Keratinocyte (primary cell): ENCODE data around the gene FGD1. TPM values are rescaled to one million over a fixed set of nuclear protein-coding genes. Genes with fewer than 3 reads are reported as not detected.

ENCODE experiments used
- DNase-seq: peaks from one replicate; pipeline ENCODE4 v3.0.0-alpha.2; 2011; ENCODE audit warnings: low read depth, missing footprints, low spot score
- FAIRE-seq: peaks from 2 replicates; lab custom pipeline; 2011; peaks lifted over from hg19 to GRCh38; lab: Jason Lieb, UNC
- H2AFZ ChIP-seq: 2 replicates; pipeline ENCODE4 v1.6.0; 2012; ENCODE audit warnings: low read length, control low read depth, inconsistent platforms; ENCODE audit not compliant: control insufficient read depth
- H3K27ac ChIP-seq: 2 replicates; pipeline ENCODE4 v1.5.1; 2011; ENCODE audit warnings: low read length; ENCODE audit not compliant: control insufficient read depth, insufficient read depth
- H3K27me3 ChIP-seq: 3 replicates; pipeline ENCODE4 v1.6.0; 2011; ENCODE audit warnings: low read length; ENCODE audit not compliant: control insufficient read depth, insufficient read depth; ENCODE audit errors: extremely low read depth
- H3K36me3 ChIP-seq, 2 experiments: 2 replicates in 1 of 2; 3 replicates in 1 of 2; pipeline ENCODE4 v1.5.1; 2011; ENCODE audit warnings: low read length in 2 of 2, mild to moderate bottlenecking in 1 of 2; ENCODE audit not compliant: control insufficient read depth in 2 of 2, insufficient read depth in 2 of 2; ENCODE audit errors: extremely low read depth in 1 of 2
- H3K4me1 ChIP-seq: 3 replicates; pipeline ENCODE4 v1.5.1; 2011; ENCODE audit warnings: low read length; ENCODE audit not compliant: control insufficient read depth, insufficient read depth; ENCODE audit errors: extremely low read depth
- H3K4me2 ChIP-seq: 3 replicates; pipeline ENCODE4 v1.6.0; 2011; ENCODE audit warnings: low read depth, low read length; ENCODE audit not compliant: control insufficient read depth, insufficient read depth; ENCODE audit errors: extremely low read depth
- H3K4me3 ChIP-seq, 3 experiments: fragments of 200-600 bp in 1 of 3; sonication (generic) in 1 of 3; 2 replicates in 2 of 3; 3 replicates in 1 of 3; pipeline ENCODE4 v1.5.1; 2011 to 2016; ENCODE audit warnings: low read length in 3 of 3, mild to moderate bottlenecking in 3 of 3, control low read depth in 2 of 3, inconsistent platforms in 1 of 3, low read depth in 1 of 3, mixed read lengths in 1 of 3, mixed run types in 1 of 3, moderate library complexity in 1 of 3; ENCODE audit not compliant: control insufficient read depth in 2 of 3, insufficient read depth in 2 of 3; ENCODE audit errors: extremely low read depth in 1 of 3
- H3K79me2 ChIP-seq: 2 replicates; pipeline ENCODE4 v1.6.0; 2012; ENCODE audit warnings: low read length; ENCODE audit not compliant: control insufficient read depth, insufficient read depth
- H3K9ac ChIP-seq: 3 replicates; pipeline ENCODE4 v1.6.0; 2011; ENCODE audit warnings: low read length; ENCODE audit not compliant: control insufficient read depth, insufficient read depth; ENCODE audit errors: extremely low read depth
- H3K9me1 ChIP-seq: 3 replicates; pipeline ENCODE4 v1.6.0; 2011; ENCODE audit warnings: low read length; ENCODE audit not compliant: control insufficient read depth, insufficient read depth; ENCODE audit errors: extremely low read depth
- H3K9me3 ChIP-seq: 2 replicates; pipeline ENCODE4 v1.5.1; 2012; ENCODE audit warnings: low read depth, low read length; ENCODE audit not compliant: control insufficient read depth
- H4K20me1 ChIP-seq: 3 replicates; pipeline ENCODE4 v1.6.0; 2011; ENCODE audit warnings: low read length; ENCODE audit not compliant: control insufficient read depth, insufficient read depth; ENCODE audit errors: extremely low read depth
- EZH2 ChIP-seq: IDR thresholded peaks from one replicate; pipeline ENCODE4 v1.6.1; 2012; ENCODE audit warnings: inconsistent platforms, mild to moderate bottlenecking, low read length, moderate library complexity
- dilution Hi-C: fragments of 300-500 bp; cut with MboI; formaldehyde crosslinking; loops from one replicate; pipeline ENCODE4 v1.7.0; 2020; ENCODE audit warnings: low sequenced_read_pairs; ENCODE audit not compliant: extremely low pct_ligation_motif_present
- polyA plus RNA-seq, 5 experiments: library from polyadenylated mRNA; depleted of rRNA in 3 of 5; stranded (reverse) in 3 of 5; stranded (forward) in 1 of 5; unstranded in 1 of 5; fragments of >200 nt; gene quantifications; 1 replicate in 1 of 5; 2 replicates in 3 of 5; 3 replicates in 1 of 5; pipeline versions ENCODE4 v1.2.1 to v1.2.3, GENCODE V29; 2011 to 2012; ENCODE audit warnings: missing spikeins in 2 of 5, low read depth in 1 of 5, low replicate concordance in 1 of 5
- TF ChIP-seq, protein P1 (sequence below), 3 experiments: IDR thresholded peaks in 1 of 3; conservative IDR thresholded peaks in 1 of 3; optimal IDR thresholded peaks in 1 of 3; 2 replicates in 2 of 3; 3 replicates in 1 of 3; pipeline versions ENCODE3 to v1.5.1; 2011; ENCODE audit warnings: low read length in 3 of 3, mild to moderate bottlenecking in 3 of 3, moderate library complexity in 2 of 3, control low read depth in 1 of 3, inconsistent platforms in 1 of 3; ENCODE audit not compliant: insufficient read depth in 2 of 3; ENCODE audit errors: extremely low read depth in 1 of 3

The FGD1 gene
- polyA plus RNA-seq, 1 donor (not counting 4 experiments of a cell fraction or from before 2014, with no cell fraction given), result 2.9 TPM

DNA sequence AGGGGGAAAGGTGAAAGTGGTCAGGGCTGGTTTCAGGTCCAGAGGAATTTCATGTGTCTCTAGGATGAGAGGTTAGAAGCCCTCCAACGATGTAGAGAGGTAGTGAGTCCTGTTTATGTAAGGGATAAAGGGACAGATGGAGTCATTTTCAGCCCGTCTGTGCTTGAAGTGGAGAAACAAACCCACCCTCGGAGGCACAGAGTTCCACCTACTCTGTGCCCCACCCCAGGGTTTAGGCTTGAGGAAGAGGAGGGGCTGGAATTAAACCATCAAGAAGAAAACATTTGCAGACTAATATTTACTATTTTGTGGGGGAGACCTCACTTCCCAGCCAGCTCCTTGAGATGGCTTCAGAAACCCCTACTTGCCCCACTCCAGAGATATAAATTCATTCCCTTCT, 33.1 kb upstream of the FGD1 start:
- no peak for FAIRE-seq
- Histone ChIP-seq H3K36me3 (no peaks in the 10 kb centered on the region), H3K4me3 (no peak overlapping the region), H3K27me3 (no peaks in the 10 kb centered on the region), H3K9me1 (no peaks in the 10 kb centered on the region), H2AFZ (peak overlapping the region; percentile 64), H3K79me2 (peaks cover 27% of the 10 kb centered on the region), H3K4me2 (peak overlapping the region; percentile 71), H4K20me1 (no peaks in the 10 kb centered on the region), H3K27ac (no peak overlapping the region), H3K9ac (peak overlapping the region; percentile 76), H3K9me3 (no peaks in the 10 kb centered on the region), H3K4me1 (peaks cover 8% of the 10 kb centered on the region)
- dilution Hi-C loops, result no loop called here
- TF ChIP-seq EZH2, result no peak
- TF ChIP-seq, protein P1, sequence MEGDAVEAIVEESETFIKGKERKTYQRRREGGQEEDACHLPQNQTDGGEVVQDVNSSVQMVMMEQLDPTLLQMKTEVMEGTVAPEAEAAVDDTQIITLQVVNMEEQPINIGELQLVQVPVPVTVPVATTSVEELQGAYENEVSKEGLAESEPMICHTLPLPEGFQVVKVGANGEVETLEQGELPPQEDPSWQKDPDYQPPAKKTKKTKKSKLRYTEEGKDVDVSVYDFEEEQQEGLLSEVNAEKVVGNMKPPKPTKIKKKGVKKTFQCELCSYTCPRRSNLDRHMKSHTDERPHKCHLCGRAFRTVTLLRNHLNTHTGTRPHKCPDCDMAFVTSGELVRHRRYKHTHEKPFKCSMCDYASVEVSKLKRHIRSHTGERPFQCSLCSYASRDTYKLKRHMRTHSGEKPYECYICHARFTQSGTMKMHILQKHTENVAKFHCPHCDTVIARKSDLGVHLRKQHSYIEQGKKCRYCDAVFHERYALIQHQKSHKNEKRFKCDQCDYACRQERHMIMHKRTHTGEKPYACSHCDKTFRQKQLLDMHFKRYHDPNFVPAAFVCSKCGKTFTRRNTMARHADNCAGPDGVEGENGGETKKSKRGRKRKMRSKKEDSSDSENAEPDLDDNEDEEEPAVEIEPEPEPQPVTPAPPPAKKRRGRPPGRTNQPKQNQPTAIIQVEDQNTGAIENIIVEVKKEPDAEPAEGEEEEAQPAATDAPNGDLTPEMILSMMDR (optimal IDR thresholded peaks at IDR 0.05 in 1 of 3, IDR thresholded peaks at IDR 0.05 in 1 of 3, conservative IDR thresholded peaks at IDR 0.05 in 1 of 3; ENCODE audit: extremely low read depth in 1 of 3, insufficient read depth in 2 of 3, low read length in 3 of 3), result no peak
- DNase-seq, result no peak

DNA sequence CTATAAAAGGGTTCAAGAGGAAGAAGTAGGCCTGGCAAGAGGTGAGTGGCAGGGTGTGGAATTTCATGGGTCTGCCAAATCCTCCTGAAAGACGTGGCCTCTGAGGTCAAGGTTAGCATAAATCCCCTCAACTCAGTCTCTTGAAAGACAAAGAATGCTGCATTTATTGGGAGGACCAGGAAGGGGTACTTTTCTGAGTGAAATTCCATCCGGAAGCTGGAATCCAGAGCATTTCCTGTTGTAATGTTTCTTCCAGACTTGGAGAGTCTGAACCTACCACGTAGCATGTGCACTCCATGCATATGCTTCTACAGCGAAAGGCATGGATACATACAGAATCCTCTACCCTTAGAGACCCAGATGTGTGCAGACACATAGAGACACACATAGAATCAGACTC, 13.4 kb upstream of the FGD1 start:
- H2AFZ ChIP-seq, result no peak overlapping the region
- no peaks in the 10 kb centered on the region for H3K9me1 ChIP-seq
- H3K27ac ChIP-seq, result no peak overlapping the region
- DNase-seq (no peak), FAIRE-seq (no peak)
- no peaks in the 10 kb centered on the region for H3K4me1 ChIP-seq
- TF ChIP-seq, protein P1 (optimal IDR thresholded peaks at IDR 0.05 in 1 of 3, IDR thresholded peaks at IDR 0.05 in 1 of 3, conservative IDR thresholded peaks at IDR 0.05 in 1 of 3; ENCODE audit: extremely low read depth in 1 of 3, insufficient read depth in 2 of 3, low read length in 3 of 3), result no peak
- TF ChIP-seq EZH2, result no peak
- dilution Hi-C loops, result no loop called here
- H3K79me2 ChIP-seq, result no peaks in the 10 kb centered on the region
- no peak overlapping the region for H3K9ac ChIP-seq
- H3K4me2 ChIP-seq, result no peak overlapping the region
- no peaks in the 10 kb centered on the region for H3K36me3 ChIP-seq
- H3K4me3 ChIP-seq, result no peak overlapping the region
- H3K27me3 ChIP-seq, result no peaks in the 10 kb centered on the region
- no peaks in the 10 kb centered on the region for H4K20me1 ChIP-seq
- no peaks in the 10 kb centered on the region for H3K9me3 ChIP-seq
